NCI-H2107 (cell line): Measurements from ENCODE around the gene CASQ2.
"Not testable (repeated sequence)": the region's sequence is repeated elsewhere in the genome, so short reads cannot be mapped to it uniquely, and the experiment has no call there.

Experiments used
- DNase-seq: peaks from one replicate; lab custom pipeline; 2025; lab: John Stamatoyannopoulos, UW

CASQ2 gene

GRCh38 chr1:115780655-115781054 is 12.1 kb upstream of the CASQ2 start:
- DNase-seq: not testable (repeated sequence)

GRCh38 chr1:115779075-115779474 is 10.6 kb upstream of the CASQ2 start:
- DNase-seq: not testable (repeated sequence)

- DNase-seq: peak; percentile 74
Measured at GRCh38 chr1:115771847-115772457, 3.4 kb upstream of the CASQ2 start.

GRCh38 chr1:115771094-115771846 is 2.8 kb upstream of the CASQ2 start:
- peak; percentile 50 for DNase-seq

GRCh38 chr1:115767403-115767802 is 1.1 kb downstream of the CASQ2 start:
- DNase-seq: no peak

- no peak for DNase-seq
Measured at GRCh38 chr1:115765091-115765490, 3.4 kb downstream of the CASQ2 start.

GRCh38 chr1:115764541-115764940 is 4.0 kb downstream of the CASQ2 start:
- no peak for DNase-seq

GRCh38 chr1:115762779-115763178 is 5.7 kb downstream of the CASQ2 start:
- DNase-seq: no peak

GRCh38 chr1:115761601-115762302 is 6.8 kb downstream of the CASQ2 start:
- no peak for DNase-seq

GRCh38 chr1:115757856-115758255 is 10.7 kb downstream of the CASQ2 start:
- no peak for DNase-seq

GRCh38 chr1:115757326-115757725 is 11.2 kb downstream of the CASQ2 start:
- no peak for DNase-seq

GRCh38 chr1:115755456-115756370 is 12.8 kb downstream of the CASQ2 start:
- DNase-seq: no peak

GRCh38 chr1:115753830-115754229 is 14.7 kb downstream of the CASQ2 start:
- DNase-seq: no peak

- DNase-seq: no peak
Measured at GRCh38 chr1:115753361-115753760, 15.2 kb downstream of the CASQ2 start.

- DNase-seq: no peak
Measured at GRCh38 chr1:115748401-115749150, 19.9 kb downstream of the CASQ2 start.

GRCh38 chr1:115746021-115746690 is 22.4 kb downstream of the CASQ2 start:
- DNase-seq: no peak

GRCh38 chr1:115744646-115745275 is 23.8 kb downstream of the CASQ2 start:
- DNase-seq: no peak

- DNase-seq: no peak
Measured at GRCh38 chr1:115740811-115741210, 27.7 kb downstream of the CASQ2 start.

GRCh38 chr1:115732316-115732715 is 36.2 kb downstream of the CASQ2 start:
- no peak for DNase-seq

GRCh38 chr1:115729756-115730155 is 38.8 kb downstream of the CASQ2 start:
- no peak for DNase-seq
